ENCODE data around the gene SIK2.
A peak's percentile ranks its signal among the peaks of the same experiment; 100 is the strongest.
"Not testable (repeated sequence)": the region's sequence is repeated elsewhere in the genome, so short reads cannot be mapped to it uniquely, and the experiment has no call there.

Gene SIK2

DNA sequence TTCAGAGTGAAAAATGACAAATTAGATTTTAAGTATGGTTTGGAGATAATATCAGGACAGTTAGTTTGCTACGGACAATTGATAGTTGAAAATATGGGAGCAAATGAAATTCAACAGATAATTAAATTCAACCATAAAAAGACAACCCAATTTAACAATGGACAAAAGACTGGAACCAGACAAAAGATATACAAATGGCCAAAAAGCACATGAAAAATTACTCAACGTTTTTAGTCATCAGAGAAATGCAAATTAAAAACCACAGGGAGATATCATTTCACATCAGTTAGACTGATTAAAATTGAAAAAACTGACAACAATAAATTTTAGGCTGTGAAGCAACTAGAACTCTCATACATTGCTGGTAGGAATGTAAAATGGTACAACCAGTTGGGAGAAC is 27.2 kb downstream of the SIK2 start:
- DNase-seq, result no peak

DNA sequence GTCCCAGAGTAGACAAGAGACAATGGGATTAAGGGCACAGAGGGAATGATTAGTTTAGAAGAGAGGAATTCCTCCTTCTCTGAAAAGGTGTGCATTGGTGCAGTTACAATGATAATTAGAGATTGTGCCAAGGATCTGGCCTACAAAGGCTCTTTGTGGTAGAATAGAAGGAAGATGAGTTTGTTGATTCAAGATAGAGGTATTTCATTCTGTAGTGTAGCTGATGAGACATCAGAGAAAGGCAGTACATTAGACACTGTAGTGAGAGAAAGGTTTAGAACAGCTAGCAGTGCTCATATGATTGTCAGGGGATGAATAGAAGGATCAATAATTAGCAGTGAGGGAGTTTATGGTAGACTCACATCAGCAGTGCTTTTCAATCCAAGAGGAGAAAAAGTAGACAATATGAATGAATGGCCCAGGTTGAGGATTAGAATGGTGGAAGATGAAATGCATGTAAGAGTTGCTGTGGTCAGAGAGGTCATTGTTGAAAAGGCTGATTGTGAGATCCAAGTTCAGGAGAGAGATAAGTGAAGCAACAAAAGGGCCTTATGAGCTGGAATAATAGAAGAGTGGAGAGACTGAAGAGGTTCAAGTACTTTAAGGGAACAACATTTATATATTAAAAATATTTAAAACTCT is 28.9 kb downstream of the SIK2 start:
- no peak for DNase-seq

DNA sequence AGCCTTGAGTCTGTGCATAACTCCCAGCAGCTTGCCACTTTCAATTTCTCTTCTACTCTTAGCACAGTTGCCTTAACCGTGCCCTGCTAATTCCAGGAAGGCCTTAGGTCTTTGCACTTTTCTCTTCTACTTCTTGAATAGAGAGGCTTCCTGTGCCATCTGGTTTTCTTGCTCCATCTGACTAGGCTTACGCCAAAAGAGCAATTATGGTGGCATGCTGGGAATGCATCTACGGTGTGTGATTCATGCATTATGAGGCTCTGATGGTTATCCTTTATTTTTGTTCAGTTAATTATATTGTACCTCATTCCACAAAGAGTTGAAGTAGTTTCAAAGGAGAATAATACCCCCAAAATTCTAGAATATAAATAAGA is 29.4 kb downstream of the SIK2 start:
- no peak for DNase-seq

DNA sequence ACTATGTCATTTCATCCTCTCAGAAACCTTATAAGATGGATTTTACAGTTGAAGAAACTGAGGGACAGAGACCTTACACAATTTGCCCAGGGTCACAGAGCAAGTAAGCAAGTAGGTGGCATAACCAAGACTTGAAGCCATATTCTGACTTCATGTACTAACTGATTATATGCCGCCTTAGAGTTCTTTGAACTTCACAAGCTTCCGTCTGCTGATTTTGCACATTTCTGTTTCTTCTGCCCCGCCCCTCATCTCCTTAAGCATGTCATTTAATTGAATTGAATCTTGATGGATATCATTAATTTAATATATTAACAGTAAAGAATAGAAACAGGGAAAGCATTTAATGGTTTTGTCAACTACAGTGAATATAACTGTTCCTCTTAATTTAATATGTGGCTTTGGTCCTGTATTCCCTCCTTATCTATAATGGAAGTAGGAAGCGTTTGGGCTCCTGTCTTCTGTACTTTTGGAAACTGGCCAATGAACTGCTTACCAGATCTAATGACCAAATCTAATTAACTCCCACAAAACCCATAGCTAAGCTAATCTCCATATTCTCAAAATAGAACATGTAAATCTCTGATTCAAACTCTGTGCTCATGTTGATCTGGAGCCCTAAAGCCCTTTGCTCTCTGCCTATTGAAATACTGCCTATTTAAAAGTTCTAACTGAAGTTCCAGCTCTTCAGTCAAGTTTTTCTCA is 30.4 kb downstream of the SIK2 start:
- no peak for DNase-seq

DNA sequence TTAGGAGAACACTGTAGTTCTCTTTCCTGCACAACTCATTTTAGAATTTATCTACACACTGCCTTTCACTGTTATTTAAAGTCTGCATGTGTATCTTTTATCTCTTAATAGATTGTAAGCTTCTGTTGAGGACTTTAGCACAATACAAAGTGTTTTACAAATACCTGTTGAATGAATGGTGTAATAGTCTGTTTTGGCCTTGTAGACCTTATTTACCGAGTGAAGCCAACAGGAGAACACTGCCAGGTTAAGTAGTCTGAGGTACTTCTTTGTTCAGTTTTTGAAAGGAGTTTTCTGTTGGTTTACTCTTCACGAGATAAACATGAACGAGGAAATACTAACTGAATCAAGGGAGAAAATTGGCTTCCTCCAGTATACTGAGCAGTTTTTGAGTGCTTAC is 31.0 kb downstream of the SIK2 start:
- no peak for DNase-seq

DNA sequence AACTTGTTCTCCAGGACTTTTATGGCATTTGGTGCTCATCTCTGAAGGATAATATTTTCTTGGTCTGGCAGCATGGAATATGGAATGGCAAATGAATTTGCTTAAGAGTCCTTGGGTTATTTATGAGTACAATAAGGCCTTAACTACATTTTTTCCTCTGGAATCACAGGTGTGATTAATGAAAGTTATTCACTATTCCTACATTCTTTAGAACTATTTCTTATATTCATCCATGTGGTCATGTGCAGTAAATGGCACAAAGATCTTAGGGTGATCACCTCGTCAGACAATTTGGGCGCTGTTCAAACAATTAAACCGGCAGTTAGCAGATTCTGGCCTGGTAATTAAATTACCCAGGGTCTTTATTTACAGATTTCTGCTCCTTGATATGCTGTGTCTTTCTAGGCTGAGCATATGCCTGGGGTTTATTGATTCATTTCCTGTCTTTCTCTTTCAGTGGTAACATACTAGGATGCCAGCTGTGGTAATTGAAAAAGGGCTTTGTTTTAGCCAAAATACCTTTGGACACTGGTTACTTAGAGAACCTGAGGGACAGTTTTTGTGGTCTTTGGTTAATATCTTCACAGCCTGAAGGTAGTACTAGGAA is 31.6 kb downstream of the SIK2 start:
- DNase-seq, result no peak

DNA sequence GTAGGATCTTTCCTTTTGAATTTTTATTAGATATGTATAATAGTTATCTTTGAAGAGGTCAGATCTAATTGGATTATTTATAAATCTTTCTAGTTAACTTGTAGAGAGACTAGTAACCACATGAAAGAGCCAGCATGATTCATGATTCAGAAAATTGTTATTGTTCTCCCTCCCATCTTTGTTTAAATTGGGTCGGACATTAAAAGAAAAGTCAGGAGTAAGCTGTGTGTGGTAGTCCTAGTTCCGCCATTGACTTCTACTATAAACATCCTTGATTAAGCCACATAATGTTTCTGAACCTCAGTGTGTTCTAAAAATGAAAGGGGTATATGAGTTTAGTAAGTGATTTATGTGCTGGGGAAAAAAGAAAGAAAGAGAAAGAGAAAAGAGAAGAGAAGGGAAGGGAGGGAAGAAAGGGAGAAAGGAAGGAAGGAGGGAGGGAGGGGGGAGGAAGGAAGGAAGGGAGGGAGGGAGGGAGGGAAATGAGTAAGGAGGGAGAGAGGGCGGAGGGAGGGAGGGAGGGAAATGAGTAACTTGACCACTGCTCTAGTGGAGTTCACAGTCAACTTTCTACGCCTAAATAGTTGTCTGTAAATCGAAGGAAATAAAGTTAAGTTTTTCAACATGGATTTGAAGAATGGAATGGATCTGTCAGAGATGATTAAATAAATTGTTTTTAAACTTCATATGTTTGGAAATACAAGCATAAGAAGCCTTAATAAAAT is 32.9 kb downstream of the SIK2 start:
- no peak for DNase-seq

DNA sequence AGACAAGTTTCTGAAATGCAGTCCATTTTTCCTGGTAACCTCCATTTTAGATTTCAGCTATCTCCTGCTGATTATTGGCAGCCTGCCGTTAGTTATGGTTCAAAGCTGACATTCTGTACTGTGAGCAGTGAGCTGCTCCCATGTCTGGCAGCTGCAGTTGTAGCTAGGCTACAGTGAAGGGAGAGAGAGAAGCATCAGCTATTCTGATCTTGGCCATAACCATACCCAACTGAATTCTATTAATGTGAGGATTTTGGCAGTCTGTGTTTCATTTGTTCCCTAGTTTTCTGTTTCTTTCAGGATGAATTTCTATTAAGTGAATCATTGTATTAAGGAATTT is 33.4 kb downstream of the SIK2 start:
- DNase-seq, result no peak

DNA sequence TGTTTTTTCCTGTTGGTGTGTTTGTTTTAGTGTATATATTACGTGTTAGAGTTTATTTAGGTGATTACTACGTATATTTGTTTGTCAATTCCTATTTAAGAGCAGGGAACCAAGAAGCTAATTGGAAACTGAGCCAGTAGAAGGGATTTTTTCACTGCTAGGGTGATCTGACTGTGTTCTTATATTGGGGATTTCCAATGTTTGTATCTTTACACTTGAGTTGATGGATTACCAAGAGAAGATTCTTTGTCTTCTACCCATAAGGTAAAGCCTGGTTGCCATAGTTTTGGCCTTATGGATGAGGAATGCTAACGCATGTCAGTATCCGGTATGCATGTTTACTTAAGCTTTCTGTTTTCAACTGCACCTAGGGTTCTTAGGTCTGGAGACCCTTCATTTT is 35.6 kb downstream of the SIK2 start:
- DNase-seq, result no peak

DNA sequence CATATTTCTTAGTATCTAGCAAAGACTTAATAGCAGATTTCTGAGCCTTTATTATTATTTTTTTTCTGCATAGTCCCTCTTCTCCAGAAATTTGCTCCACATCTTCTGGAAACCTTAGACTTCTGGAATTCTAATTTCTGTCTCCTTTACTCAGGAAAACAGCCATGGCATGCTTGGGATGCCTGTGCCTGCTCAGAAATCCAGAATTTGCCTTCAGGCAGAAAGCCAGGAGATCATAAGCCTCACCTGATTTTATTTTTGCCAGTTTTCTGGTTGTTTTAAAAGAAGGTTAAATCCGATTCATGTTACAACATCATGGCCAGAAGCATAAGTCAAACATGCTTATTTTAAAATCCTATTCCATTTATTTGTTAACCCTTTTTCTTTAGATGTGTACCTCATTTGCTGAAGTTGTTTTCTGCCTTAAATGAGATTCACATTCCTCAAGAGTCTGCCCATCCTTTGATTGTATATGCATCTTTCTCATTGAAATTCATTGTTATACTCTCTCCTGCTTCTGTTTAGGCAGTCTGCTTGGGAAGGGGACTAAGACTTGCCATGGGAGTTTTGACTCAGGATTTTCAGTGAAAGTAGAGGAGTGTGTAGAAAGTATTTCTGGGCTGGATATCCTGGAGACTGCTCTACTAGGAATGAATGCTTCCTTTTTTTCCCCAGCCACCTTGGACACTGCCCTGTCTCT is 37.1 kb downstream of the SIK2 start:
- no peak for DNase-seq

DNA sequence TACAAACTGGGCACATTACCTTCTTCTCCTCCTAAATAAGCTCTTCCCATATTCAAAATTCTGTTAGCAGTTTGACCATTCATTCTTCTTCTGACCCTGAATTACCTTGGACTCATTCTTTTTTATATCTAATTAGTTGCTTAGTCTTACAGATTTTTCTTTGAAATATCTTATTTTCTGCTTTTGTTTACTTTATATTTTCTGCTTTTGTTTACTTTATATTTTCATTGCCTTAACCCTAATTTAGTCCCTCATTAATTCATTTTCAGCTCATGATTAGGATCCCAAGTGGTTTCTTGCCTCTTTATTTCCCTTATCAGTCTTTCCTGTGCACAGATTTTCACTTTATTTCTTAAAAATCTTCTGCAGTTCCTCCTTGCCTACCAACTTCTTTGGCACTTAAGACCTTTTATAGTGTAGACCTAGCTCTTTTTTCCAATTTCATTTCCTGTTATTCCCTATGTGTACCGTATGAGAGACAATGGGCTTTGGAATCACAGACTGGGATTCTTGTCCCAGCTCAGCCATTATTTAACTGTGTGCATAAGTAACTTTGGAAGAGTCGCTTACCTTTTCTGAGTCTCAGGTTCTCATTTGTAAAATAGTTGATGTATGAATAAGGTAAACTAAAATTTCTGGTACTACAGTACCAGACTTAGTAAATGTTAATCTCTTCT is 39.2 kb downstream of the SIK2 start:
- DNase-seq, result no peak

DNA sequence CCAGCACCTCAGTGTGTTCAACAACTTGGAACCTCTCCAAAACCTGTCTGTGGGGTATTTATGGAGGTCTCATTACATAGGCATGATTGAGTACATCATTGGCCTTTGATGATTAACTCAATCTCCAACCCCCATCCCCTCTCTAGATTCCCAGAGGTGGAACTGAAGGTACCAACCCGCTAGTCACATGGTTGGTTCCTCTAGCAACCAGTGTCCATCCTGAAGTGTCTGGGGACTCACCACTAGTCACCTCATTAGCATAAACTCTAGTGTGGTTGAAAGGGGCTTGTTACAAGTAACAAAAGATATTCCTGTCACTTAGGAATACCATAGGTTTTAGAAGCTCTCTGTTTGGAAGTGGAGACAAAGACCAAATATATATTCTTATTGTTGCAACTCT is 40.3 kb downstream of the SIK2 start:
- no peak for DNase-seq

DNA sequence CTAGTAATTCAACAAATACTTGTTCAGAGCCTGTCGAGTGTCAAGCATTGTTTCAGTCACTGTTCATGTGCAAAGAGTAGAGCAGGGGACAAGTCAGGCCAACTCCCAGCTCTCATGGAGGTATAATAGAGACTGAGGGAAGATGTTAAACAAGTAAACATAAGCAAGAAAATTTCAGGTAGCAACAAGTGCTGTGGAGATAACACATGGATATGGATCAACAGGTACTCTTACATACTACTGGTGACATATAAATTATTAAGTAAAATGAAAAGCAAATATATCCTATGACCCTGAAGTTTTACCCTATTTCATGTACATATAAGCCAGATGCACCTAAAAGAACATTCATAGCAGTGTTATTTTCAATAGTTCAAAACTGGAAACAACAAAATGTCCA is 42.7 kb downstream of the SIK2 start:
- DNase-seq, result no peak

DNA sequence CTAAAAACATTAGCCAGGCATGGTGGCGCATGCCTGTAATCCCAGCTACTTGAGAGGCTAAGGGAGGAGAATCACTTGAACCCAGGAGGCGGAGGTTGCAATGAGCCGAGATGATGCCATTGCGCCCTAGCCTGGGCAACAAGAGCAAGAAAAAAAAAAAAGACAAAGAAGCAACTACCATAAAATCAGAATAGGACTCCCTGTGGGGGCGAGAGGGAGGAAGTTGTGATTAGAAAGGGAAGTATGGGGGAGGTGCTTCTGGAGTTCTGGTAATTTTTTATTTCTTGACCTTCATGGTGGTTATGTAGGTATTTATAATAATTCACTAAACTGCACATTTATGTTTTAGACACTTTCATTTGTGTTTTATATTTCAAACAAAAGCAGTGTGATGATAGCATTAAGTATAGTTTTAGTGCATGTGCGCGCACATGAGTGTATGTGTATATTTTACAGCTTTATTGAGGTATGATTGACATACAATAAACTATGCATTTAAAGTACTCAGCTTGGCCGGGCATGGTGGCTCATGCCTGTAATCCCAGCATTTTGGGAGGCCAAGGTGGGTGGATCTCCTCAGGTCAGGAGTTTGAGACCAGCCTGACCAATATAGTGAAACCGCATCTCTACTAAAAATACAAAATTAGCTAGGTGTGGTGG is 43.5 kb downstream of the SIK2 start:
- peak; percentile 31 to 45 for DNase-seq

DNA sequence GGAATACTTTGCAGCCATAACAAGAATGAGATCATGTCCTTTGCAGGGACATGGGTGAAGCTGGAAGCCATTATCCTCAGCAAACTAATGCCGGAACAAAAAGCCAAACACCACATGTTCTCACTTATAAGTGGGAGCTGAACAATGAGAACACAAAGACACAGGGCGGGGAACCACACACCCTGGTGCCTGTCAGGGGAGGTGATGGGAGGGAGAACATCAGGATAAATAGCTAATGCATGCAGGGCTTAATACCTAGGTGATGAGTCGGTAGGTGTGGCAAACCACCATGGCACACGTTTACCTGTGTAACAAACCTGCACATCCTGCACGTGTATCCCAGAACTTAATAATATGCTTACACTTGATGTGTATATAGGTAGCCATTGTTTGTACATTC is 49.1 kb downstream of the SIK2 start:
- not testable (repeated sequence) for DNase-seq

DNA sequence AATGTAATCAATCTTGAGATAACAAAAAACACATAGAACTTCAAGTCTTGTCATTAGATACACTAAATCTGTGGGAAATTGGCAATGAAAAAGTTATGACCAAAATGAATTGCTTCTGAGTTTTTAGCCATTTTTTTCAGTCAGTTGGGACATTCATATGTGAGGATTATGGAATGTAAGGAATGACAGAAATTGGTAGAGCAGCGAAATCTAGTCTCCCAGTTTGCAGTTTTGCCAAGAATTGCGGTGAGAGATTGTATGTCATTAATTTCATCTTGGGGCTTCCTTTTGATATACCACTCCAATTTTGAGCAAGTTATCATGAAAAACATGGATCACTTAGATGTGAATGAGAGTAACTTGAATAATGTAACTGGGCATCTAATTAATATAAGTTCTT is 49.9 kb downstream of the SIK2 start:
- DNase-seq, result no peak

DNA sequence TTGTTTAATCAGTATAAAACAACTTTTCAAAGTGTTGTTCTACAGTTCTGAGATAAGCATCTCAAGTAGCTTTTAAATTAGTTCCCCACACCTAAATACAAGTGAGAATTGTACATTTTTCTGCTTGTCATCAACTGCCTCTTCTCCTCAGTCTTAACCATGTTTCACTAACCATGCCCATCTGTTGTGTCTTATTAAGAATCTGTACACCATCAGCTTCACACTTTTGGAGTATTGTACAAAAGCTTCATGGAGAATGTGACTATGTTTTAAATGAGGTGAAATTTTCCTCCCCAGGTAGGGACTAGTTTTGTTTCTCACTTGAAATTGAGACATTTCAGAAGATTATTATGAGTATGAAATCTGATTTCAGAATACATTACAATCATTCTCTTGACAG is 52.4 kb downstream of the SIK2 start:
- no peak for DNase-seq

DNA sequence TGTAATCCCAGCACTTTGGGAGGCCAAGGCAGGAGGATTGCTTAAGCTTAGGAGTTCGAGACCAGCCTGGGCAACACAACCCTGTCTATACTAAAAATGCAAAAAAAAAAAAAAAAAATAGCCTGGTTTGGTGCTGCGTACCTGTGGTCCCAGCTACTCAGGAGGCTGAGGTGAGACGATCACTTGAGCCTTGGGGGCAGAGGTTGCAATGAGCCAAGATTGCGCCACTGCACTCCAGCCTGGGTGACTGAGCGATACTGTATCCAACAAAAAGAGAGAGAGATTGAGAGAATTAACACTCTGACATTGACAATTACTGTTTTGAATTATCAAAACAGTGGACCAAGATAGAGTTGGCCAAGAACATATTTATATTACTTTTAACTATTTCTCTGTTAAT is 53.7 kb downstream of the SIK2 start:
- DNase-seq, result no peak

DNA sequence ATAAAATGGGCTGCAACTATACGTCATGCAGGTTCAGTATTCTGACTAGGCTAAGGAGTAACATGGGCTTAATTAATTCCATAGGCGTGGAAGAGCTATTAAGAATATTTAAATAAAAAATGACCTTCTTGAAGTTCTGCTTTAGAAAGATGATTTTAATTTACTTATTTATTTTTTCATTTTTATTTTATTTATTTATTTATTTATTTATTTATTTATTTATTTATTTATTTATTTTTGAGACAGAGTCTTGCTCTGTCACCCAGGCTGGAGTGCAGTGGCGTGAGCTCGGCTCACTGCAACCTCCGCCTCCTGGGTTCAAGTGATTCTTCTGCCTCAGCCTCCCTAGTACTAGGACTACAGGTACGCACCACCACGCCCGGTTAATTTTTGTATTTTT is 55.7 kb downstream of the SIK2 start:
- not testable (repeated sequence) for DNase-seq

DNA sequence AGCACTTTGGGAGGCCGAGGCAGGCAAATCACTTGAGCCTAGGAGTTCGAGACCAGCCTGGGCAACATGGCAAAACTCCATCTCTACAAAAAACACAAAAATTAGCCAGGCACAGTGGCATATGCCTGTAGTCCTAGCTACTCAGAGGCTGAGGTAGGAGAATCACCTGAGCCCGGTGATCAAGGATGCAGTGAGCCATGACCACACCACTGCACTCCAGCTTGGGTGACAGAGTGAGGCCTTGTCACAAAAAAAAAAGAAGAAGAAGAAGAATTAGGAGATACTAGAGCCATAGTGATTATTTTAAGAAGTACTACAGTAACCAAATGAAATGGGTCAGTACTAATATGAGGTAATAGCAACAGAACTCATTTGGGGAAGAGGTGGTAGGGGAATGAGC is 56.2 kb downstream of the SIK2 start:
- not testable (repeated sequence) for DNase-seq

DNA sequence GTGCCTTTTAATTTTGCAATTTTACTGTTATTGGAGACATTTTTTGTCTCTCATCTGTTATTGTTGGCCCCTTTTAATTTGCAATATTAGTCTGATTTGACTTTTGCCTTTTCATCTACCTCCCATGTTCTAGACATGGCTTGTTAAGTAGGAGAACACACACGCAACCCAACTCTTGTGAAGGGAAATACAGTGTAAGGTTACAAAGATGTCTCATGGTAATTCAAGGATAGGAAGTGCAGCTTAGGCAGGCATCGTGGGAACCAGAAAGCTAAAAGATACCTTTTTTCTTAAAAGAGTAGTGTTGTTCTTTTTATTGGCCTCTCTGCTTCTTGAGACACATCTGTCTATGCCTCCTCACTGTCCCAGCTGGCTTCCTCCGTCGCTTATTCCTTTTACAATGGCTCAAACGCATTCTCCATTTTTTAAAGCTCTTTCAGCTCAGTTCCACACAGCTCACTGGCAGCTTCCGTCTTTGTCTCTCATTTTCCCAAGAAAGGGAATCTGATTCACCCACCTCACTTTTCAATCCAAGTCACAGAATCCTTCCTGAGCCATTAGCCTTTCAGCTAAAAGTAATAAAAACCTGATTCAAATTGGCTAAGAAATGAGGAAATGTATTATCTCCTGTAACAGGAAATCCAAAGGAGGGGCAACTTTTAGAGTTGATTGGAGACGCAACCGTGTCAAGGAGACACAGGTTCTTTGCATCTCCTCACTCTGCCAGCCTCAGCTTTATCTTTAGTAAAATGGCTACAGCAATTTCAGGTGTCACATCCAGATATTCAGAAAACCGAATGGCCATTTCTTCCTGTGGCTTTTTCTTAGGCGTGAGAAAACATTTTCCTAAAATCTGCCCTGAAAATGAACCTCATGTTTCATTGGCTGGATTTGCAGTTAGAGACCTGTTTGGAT is 57.2 kb downstream of the SIK2 start:
- DNase-seq, result no peak
